Activated CD8-positive, alpha-beta memory T cell treated with anti-CD3 and anti-CD28 coated beads, Interleukin-2, amount 50 U/mL, for 1 hour (primary cell): ENCODE results near the gene TMEM125.

Experiments
- DNase-seq: peaks from one replicate; pipeline ENCODE4 v3.0.0-alpha.2; 2020; ENCODE audit errors: extremely low read depth

TMEM125 gene

DNA sequence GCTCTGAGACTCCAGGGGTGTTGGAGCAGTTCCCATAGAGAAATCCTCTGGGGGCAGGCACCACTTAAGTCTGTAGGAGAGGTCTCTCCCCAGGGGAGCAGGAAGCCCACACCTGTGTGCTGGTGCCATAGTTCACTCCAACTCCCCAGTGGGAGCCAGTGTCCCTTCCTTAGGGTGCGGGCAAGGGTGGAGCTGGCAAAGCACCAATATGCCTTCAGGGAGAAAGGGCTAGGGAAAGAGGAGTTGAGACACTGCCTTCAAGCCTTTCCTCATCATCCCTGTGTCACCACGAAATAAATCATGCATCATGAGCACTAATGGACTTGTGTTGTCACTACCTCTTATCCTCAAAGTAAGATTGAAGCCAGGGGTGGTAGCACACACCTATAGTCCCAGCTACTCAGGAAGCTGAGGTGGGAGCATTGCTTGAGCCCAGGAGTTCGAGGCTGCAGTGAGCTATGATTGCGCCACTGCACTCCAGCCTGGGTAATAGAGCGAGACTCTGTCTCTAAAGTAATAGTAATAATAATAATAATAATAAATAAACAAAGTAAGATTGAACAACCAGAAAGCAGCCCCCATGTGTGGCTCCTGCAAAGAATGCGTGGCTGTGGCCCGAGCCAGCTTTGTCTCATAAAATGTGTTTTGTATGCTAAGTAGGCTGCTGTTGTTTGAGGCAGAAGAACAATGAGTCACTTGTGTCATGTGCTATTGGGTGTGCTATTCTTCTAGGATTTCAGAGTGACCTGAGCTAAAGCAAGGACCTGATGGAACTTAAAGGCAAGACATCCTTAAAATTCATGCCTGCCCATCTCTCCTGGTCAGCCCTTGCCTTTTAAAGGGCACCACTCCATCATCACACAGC, 24.3 kb downstream of the TMEM125 start:
- no peak for DNase-seq

DNA sequence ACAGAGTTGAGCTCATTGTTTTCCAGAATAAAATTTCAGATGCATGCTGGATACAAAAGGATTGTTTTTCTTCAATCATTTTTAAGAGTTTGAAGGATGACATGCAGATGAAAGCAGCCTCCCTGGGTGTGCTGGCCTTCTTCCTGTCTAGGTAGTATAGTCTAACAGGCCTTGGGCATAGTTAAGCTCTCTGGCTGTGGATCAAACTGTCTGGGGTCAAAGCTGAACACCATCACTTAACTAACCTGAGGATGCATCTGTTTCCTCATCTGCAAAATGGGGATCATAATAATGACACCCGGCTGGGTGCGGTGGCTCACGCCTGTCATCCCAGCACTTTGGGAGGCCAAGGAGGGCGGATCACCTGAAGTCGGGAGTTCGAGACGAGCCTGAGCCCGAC, 25.0 kb downstream of the TMEM125 start:
- DNase-seq, result no peak

- no peak for DNase-seq
These were observed 26.4 kb downstream of the TMEM125 start for GRCh38 chr1:43296207-43296606.

DNA sequence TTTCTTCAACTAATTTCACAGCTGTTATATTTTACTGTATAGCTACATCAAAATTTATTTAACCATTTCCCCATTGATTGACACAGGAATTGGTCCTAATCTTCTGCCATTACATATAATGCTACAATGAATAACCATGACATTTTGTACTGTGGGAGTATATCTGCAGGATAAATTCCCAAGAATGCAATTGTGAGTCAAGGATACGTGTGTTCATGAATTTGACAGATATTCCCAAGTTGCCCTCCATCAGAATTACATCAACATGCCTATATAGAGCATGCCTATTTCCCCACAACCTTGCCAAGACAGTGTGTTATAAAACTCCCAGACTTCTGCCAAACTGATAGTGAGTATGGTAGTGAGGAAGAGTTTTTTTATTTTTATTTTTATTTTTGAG, 28.3 kb downstream of the TMEM125 start:
- DNase-seq, result no peak

DNA sequence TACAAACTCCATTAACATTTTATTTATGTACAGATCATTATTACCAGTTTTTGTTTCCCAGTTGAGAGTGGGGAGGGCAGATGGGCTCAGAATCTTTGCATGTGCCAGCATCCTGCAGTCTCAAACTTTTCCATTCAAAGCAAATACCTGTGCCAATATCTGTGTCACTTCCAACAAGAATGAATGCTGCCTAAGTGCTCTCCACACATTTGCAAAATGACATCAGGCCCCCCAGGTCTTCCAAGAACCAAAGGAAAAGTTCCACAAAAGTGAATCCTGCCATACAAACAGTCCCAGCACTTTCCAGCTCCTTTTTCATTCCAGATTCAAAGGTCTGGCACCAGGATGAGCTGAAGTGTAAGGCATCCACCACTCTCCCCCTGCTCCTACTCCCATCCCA, 29.3 kb downstream of the TMEM125 start:
- no peak for DNase-seq

DNA sequence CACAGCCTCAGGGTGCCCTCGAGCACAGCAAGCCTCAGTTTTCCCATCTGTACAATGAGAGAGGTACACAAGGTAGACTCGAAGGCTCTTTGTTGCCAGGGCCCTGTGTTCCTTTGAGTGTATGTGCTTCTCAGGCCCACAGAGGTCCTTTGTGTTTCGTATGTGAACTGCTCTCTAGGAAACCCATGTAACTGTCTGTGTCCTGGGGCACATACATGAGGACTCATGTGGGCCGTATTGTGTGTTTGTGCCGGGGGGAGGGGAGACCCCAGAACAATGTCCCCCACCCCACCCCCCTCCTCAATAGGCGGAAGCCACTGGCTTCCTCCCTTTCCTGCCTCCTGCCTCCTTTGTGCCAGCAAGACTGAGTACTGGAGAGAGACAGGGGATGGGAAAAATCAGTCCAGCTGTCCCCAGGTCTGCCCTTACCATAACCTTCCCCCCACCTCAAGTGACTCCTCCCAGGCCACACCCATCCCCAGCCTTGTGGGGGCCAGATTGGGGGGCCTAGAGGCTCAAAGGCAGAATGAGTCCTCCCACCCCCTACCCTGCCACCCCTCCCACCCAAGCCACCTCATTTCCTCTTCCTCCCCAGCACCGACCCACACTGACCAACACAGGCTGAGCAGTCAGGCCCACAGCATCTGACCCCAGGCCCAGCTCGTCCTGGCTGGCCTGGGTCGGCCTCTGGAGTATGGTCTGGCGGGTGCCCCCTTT, 30.8 kb downstream of the TMEM125 start, which contains the start of gene TIE1:
TSS of gene TIE1 (plus strand) at position 605 of the 717 bp plus-strand sequence. CDS start at position 695, 90 bp downstream.
- no peak for DNase-seq

- no peak for DNase-seq
These were observed 32.4 kb downstream of the TMEM125 start for GRCh38 chr1:43302201-43302600.

- no peak for DNase-seq
These were observed 33.1 kb downstream of the TMEM125 start for GRCh38 chr1:43302721-43303470.

DNA sequence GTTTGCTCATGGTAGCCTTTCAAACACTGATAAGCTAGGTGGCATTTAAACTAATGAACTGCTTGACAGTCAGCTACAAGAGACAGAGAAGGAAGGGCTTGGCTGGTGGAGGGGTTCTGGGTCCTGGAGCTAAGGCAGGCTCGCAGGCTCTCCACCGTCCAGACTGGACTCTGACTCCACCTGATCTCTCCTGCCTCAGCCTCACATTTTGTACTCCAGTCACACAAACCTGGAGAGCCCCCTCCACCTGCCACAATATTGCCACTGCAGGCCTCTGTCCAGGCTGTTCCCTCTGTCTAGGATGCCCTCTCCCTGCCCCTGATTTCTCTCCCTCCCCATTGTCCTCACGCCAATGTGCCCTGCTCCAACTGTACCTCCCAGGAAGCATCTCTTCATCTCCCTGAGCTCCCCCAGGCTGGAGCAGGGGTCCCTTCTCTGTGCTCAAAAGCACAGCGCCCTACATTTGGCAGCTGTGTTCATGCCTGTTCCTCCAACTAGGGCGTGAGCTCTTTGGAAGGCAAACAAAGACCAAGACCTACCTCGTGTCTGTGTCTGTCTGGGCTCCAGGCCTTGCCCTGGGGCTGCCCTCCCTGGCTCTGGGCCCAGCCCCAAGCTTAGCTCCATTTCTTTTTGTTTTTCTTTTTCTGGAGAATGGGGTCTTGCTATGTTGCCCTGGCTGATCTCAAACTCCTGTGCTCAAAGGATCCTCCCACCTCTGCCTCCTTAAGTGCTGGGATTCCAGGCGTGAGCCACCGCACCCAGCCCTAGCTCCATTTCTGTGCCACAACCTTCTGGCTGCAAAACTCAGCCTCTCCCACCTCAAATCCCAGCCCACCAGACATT, 33.9 kb downstream of the TMEM125 start:
- DNase-seq, result no peak

- DNase-seq, result no peak
These were observed 34.5 kb downstream of the TMEM125 start for GRCh38 chr1:43304314-43304681.

- DNase-seq, result no peak
These were observed 35.1 kb downstream of the TMEM125 start for GRCh38 chr1:43304771-43305300.

DNA sequence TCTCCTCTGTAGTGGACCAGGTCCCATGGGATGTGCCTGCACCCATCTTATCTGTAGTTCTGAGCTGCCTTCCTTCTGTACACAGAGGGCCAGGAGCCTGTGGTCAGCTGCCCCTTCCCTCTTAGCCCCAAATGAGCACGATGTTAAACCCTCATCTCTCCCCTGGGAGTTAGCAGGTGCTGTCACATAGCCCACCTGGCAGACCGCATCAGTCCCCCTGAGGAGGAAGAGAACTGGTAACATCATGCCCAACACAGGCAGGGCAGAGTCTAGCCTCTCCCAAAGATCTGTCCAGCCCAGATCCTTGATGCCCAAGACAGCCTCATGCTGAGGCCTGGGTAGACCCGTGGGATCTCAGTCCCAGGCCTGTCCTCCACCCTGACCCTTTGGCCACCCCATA, 35.7 kb downstream of the TMEM125 start:
- DNase-seq, result no peak

DNA sequence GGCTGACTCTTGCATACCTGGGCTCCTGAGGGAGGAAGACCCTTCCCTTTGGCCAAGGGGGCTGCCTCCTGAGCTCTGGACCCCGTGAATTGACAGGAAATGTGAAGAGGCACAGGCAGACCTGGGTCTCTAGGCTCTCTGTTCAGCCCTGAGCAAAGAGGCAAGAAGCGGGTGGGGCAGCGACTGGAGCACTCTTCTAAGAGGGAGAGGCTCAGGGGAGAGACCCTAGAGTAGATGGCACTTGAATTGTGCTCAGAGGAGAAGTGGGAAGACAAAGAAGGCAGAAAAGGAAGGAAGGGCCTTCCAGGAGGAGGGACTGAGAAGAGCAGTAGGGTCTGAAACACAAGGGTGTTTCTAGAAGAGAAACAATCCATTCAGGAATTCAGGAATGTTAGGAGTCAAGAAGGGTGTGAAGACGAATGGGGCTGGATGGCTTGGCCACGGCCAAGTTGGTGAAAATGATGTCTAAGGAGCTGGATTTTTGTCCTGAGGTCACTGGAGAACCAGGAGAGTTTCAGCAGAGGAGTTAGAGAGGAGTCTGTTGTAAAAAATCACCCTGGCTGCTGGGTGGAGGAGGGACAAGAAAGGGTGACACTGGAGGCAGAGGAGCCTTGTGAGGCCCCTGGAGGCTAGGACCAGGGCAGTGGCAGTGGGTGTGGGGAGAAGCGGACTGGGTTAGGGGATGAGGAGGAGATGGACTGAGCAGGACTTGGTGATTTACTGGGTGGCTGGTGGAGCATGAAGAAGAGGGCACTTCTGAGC, 36.3 kb downstream of the TMEM125 start:
- DNase-seq, result no peak

GRCh38 chr1:43306688-43307457, 37.1 kb downstream of the TMEM125 start:
- DNase-seq, result no peak

GRCh38 chr1:43307458-43308158, 37.8 kb downstream of the TMEM125 start:
- DNase-seq, result no peak

- no peak for DNase-seq
These were observed 39.0 kb downstream of the TMEM125 start for GRCh38 chr1:43308635-43309404.

GRCh38 chr1:43309405-43310025, 39.7 kb downstream of the TMEM125 start:
- DNase-seq, result no peak

GRCh38 chr1:43311521-43311920, 41.7 kb downstream of the TMEM125 start:
- DNase-seq, result no peak
